GM19324 (cell line): ENCODE data around the gene LRRIQ4.

Experiments used
- ATAC-seq: cut with Tn5 transposase; IDR thresholded peaks from one replicate; pipeline ENCODE4 v1.9.1; 2021; ENCODE audit warnings: mild to moderate bottlenecking, moderate library complexity; ENCODE audit not compliant: unreplicated experiment, low FRiP score

LRRIQ4 gene

DNA sequence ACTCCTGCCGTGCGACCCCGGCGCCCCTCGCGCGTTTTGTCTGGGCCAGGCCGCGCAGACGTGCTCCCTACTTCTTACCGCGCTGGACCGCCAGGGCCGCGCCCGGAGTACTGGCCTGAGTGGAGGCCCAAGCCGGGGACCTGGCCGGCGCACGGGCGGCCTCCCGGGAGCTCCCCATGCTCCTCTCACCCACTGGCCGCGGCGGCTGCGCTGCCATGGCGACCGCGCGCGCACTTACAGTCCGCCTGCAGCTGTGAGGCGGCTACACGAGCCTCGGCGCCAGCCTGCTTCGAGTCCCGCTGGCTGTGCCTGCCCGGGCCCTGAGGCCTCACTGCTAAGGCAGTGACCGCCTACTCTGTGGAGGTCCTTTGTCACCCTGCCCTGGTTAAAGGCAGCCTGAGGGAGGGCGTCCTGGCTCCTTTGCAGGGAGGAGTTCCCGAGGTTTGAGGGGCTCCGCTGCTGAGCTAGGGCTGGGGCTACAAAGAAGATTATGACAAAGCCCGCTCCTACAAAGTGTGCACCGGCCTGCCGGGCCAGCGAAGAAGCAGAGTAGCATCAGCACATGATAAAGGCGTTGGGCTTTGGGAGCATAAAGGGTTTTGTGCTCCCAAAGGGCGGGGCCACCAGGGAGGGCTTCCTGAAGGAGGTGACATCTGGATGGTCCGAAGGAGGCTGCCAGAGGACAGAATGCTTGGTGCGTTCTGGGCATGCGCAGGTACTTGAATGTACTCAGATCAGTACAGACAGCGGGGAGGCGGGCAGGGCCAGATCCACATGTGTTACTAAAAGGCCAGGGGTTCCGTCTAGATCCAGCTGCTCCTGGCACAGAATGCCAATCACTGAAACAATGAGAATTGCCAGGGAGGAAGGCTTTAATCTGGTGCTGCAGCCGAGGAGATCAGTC, at the start of gene LRRIQ4, which contains the start of gene LRRC34:
TSS of gene LRRIQ4 (plus strand) at position 539 of the 904 bp plus-strand sequence. CDS start 9,052 bp downstream, outside the sequence.
TSS of gene LRRC34 (minus strand) at position 573 of the 904 bp plus-strand sequence. CDS start at position 217, 356 bp downstream.
- peak; percentile 76 for ATAC-seq

GRCh38 chr3:169764312-169764881, 48.3 kb upstream of the LRRIQ4 start:
- ATAC-seq = peak; percentile 34

GRCh38 chr3:169764882-169765612, 47.6 kb upstream of the LRRIQ4 start, which contains the start of gene TERC:
Gene TERC (minus strand): TSS chr3:169765060.
- peak; percentile 83 for ATAC-seq

DNA sequence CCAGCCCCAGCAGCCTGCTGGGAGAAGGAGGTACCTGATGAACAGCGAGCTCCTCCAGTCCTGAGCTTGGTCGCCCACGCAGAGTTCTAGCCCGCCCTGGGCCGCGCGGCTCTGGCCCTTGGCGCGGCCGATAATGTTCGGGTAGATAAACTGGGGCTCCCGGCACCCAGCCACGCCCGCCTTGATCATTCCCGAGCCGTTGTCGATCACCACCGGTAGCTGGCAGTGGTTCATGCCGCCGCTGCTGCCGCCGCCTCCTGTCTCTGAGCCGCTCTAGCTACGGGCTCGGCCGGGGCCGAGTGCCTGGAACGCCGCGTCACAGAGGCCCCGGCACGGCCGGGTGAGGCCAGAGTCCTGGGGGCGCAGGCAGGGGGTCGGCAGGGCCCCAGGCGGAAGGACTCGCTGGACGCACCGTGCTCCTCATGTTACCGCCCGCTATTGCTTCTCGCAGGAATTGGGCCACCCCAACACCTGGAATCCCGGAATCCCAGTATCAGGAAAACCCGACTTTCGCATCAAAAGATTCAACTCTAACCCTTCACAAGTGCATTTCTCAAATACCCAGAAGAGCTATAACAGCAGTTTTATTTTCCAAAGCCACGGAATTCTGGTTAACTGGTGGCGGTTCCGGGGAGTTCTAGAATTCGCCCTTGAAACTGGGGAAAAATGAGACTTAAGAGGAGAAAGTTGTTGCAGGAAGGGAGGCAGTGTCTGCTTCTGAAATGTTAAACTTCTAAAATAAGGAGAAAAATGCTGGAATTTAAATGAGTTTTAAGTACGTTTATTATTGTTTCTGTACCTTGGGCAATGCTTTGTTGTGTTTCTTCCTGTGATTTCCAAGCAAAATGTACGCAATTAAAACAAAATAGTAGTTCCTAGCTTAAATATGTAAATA, 43.1 kb upstream of the LRRIQ4 start, which contains the start of gene ACTRT3:
TSS of gene ACTRT3 (minus strand) at position 275 of the 895 bp plus-strand sequence. CDS start at position 234, 41 bp downstream.
- ATAC-seq = peak; percentile 22

DNA sequence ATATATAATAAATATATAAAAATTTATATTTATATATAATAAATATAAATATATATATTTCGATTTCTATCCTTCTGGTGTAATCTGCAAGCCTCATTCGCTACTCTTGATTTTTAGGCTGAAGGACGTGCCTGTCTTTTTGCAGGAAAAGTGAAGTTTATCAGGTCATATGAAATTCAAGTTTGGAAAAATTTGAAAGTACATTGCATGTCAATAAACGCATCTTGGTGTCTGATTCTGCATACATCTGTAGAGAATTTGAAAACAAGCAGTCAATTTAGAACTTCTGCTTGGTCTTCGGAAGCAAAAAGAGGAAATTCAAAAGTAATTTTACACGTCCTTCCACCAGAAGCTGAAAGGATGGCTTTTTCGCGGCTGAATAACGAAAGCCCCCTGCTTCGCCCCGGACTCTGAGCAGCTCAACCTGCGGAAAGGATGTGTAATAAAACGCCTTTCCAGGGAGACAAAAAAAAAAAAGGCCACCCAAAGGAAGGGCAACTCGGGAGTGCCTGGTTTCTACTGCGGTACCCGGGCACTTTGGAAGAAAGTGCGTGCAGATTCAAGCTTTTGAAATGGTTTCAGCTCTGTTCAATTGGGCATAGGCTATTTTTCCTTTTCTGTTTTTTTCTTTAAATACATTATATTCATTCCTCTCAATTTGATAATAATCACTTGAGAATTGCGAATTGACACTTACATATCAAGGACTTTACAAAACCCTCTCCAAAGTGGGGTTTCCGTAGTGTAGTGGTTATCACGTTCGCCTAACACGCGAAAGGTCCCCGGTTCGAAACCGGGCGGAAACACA, 41.0 kb upstream of the LRRIQ4 start:
- ATAC-seq = no peak

- no peak for ATAC-seq
Measured at GRCh38 chr3:169772305-169772896, 40.3 kb upstream of the LRRIQ4 start.

- ATAC-seq = peak; percentile 89
Measured at GRCh38 chr3:169772897-169773816, 39.5 kb upstream of the LRRIQ4 start, which contains the start of gene MYNN. Gene MYNN (plus strand): TSS chr3:169773396. CDS start chr3:169774296, 900 bp downstream.

DNA sequence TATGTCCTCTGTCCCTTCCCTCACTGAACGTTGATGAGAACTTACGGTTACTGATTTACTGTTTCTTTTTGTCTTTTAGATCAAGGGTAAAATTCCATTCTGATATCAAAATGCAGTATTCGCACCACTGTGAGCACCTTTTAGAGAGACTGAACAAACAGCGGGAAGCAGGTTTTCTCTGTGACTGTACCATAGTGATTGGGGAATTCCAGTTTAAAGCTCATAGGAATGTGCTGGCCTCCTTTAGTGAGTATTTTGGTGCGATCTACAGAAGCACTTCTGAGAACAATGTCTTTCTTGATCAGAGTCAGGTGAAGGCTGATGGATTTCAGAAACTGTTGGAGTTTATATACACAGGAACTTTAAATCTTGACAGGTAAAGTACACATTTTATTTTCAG, 38.5 kb upstream of the LRRIQ4 start:
- ATAC-seq = no peak

DNA sequence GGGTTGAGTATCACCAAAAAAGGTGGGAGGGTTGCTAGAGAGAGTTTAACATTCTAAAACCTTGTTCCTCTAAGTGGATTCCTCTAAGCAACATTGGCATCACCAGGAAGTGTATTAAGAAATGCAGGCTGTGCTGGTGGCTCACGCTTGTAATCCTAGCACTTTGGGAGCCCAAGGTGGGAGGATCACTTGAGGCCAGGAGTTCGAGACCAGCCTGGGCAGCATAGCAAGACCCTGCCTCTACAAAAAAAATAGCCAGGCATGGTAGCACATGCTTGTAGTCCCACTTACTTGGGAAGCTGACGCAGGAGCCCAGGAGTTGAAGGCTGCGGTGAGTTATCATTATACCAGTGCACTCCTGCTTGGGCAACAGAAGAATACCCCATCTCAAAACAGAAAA, 34.8 kb upstream of the LRRIQ4 start:
- no peak for ATAC-seq

- ATAC-seq = no peak
Measured at GRCh38 chr3:169780742-169781141, 31.9 kb upstream of the LRRIQ4 start.

DNA sequence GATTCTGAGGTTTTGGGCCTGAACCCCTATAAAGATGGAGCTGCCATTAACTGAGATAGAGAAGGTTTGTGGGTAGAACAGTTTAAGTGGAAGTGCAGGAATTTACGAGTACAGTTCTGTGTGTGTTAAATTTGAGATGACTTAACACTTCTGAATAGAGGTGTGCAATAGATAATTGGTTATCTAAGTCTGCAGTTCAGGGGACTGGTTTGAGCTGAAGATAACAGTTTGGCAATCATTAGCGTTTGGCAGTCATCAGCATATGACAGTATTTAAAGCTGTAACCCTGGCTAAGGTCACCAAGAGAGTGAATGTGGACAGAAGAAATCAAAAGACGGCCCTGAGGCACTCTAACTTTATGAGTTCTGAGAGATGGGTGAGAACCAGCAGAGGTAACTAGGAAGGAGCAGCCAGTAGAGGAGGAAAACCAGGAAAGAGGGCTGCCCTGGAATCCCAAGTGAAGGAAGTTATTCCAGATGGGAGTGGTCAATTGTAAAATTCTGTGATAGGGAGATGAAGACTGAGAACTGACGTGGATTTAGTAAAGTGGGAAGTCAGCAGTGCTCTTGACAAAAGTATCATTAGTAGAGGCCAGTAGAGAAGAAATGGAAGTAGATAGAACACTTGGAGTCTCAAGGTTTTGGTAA, 31.3 kb upstream of the LRRIQ4 start:
- ATAC-seq = no peak

- ATAC-seq = no peak
Measured at GRCh38 chr3:169787120-169787519, 25.6 kb upstream of the LRRIQ4 start.

DNA sequence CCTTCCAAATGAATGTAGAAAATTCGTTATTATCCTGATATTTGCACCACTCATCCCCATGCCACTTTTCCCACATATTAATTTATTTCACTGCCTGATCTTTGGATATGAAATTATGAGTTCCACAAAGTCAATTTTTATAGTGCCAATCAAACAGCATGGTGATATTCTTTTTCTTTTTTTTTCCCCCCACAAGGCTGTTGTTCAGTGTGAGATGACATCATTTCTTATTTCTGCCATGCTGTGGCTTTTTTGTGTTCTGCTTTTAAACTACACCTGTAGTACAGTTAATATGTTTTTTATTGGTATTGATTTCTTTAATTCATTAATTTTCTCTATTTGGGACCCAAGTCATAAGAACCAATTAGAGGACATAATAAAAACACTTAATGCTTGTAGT, 24.9 kb upstream of the LRRIQ4 start:
- ATAC-seq = no peak

- ATAC-seq = no peak
Measured at GRCh38 chr3:169790219-169790618, 22.5 kb upstream of the LRRIQ4 start.

GRCh38 chr3:169790687-169791429, 21.8 kb upstream of the LRRIQ4 start:
- ATAC-seq = no peak

DNA sequence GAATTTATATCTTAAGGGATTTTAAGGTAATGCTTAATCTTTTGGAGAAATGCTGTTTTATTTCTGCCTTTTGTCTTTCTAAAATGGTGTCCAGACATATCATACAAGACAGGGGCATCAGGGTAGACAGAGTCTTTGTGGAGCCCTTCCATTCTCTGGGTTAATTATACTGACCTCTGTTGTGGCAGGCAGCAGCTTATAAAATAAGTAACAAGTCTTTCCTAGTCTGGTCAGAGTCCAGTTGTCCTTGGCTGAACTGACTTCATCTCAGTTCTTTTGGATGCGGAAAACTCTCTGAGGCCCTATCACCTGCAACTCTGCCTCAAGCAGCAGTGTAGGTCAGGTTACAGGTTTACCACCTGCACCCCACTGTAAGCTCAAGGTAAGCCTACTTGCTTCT, 20.3 kb upstream of the LRRIQ4 start:
- no peak for ATAC-seq
